PFSK-1 (cell line): Measurements from ENCODE around the gene HSD17B7.

Experiments used
- FOXP2 ChIP-seq: optimal IDR thresholded peaks from 2 replicates; pipeline ENCODE3; 2011; ENCODE audit warnings: borderline replicate concordance, control low read depth, inconsistent platforms; ENCODE audit not compliant: insufficient read depth; ENCODE audit errors: extremely low read length, extremely low read depth
- POLR2AphosphoS5 ChIP-seq: IDR thresholded peaks from 2 replicates; pipeline ENCODE4 v1.6.1; 2012; ENCODE audit warnings: low read depth, mild to moderate bottlenecking, control low read depth, low read length, moderate library complexity
- REST ChIP-seq, 2 experiments: IDR thresholded peaks; 2 replicates each; pipeline versions ENCODE4 v1.6.1 to v1.8.0; 2011 to 2012; ENCODE audit warnings: low read depth in 2 of 2, low read length in 2 of 2, control low read depth in 1 of 2, inconsistent platforms in 1 of 2, mild to moderate bottlenecking in 1 of 2, moderate library complexity in 1 of 2; ENCODE audit not compliant: insufficient read depth in 1 of 2
- SIN3A ChIP-seq: IDR thresholded peaks from 2 replicates; pipeline ENCODE4 v1.6.1; 2012; ENCODE audit warnings: mild to moderate bottlenecking, low read length, moderate library complexity, borderline replicate concordance; ENCODE audit not compliant: insufficient read depth
- TAF1 ChIP-seq: IDR thresholded peaks from 2 replicates; pipeline ENCODE4 v1.6.1; 2012; ENCODE audit warnings: low read length, control low read depth, borderline replicate concordance; ENCODE audit not compliant: insufficient read depth

GRCh38 chr1:162861101-162861500 is 70.6 kb downstream of the HSD17B7 start, which contains the start of gene CCDC190:
- TF ChIP-seq POLR2AphosphoS5 (no peak), REST (IDR thresholded peaks at IDR 0.05; ENCODE audit: insufficient read depth in 1 of 2, low read depth in 2 of 2, low read length in 2 of 2) (no peak), SIN3A (no peak), TAF1 (no peak), FOXP2 (no peak)
